ENCODE data around the gene IRF5. TPM values are rescaled to one million over a fixed set of nuclear protein-coding genes. Genes with fewer than 3 reads are reported as not detected.
A peak's percentile ranks its signal among the peaks of the same experiment; 100 is the strongest.

Gene IRF5
- total and polyA plus RNA-seq, 10 of the 15 experiments (the other 5 are each of a cell fraction or from before 2014, with no cell fraction given): 5.4 to 90.3 (median 61.7) TPM

DNA sequence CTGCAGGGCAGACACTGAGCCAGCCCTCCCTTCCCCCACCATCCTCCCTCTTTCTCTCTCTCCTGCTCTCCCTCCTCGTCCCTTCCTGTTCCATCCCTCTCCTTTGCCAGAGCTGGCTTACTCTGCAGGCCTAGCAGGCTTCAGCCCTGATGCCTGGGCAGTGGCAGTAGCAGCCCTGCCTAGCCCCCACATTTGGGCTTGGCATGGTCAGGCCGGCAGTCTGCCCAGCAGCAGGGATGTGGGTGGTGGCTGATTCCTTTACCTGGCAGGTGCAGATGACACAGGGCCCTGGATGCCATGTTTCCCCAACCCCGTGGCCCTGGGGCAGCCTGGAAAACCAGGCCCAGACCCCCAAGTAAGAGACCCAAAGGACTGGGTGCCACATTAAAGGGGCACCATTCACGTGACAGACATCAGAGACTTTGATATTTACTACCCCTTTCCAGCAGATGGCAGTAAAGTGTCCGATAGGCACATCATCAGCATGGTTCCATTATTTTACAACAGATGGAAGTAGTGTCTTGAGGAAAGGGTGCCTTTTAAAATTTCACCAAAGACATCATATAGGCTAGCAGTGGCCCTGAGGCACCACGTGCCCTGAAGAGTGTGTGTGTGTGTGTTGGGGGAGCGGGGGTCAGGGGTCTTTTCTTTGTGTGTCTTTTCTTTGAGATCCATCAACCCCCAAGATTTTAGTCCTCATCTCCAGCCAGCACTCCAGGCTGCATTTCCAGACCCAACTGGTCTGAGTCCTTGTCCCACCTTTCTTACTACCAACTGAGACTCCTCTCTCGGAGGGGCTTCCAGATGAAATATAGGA is 33.1 kb upstream of the IRF5 start:
- 17% methylated on average over 7 of the region's 8 CpGs for WGBS (ENCODE audit: insufficient coverage, insufficient replicate concordance, low lambda C conversion rate, missing lambda C conversion rate)
- FAIRE-seq (peak; percentile 41), DNase-seq (ENCODE audit: low read depth, low spot score) (peak; percentile 35), ATAC-seq (peak; percentile 94)
- ChIA-PET CTCF (interaction anchor here (0.7 to 6.2 kb wide), 14 partner anchors 10 to 307 kb away, joined by 3 to 44 read pairs (median 6); partner anchors contain the start of gene TNPO3), POLR2A (interaction anchor here (0.7 kb wide), 1 partner anchor 185 kb away, joined by 3 read pairs; no protein-coding TSS in a partner anchor), RAD21 (ENCODE audit: unreplicated experiment) (interaction anchor here (1.0 to 2.1 kb wide), 3 partner anchors 47 to 187 kb away, joined by 3 to 11 read pairs (median 3); no protein-coding TSS in a partner anchor), SMC1A (ENCODE audit: uncharacterized antibody, unreplicated experiment) (interaction anchor here (0.8 to 2.1 kb wide), 3 partner anchors 62 to 186 kb away, joined by 3 to 20 read pairs (median 4); partner anchors contain the start of gene TNPO3)
- no peak overlapping the region for H3K27ac ChIP-seq (ENCODE audit: control insufficient read depth, insufficient read depth)
- H3K27me3 ChIP-seq (replicated peaks in 1 of 2; ENCODE audit: control insufficient read depth in 2 of 2, insufficient read depth in 2 of 2, low read length in 1 of 2): no peaks in the 10 kb centered on the region
- H4K20me1 ChIP-seq (ENCODE audit: control insufficient read depth, insufficient read depth): no peaks in the 10 kb centered on the region
- BruUV-seq (replicated peaks): no TSS peak
- in situ Hi-C loops (cut with MboI) (loop anchor here (5.0 kb wide), 2 partner anchors 188 to 308 kb away; no protein-coding TSS in a partner anchor), intact Hi-C loops (cut with micrococcal nuclease; ENCODE audit: unreplicated experiment) (loop anchor here (1.0 to 2.0 kb wide), 3 partner anchors 36 to 306 kb away; no protein-coding TSS in a partner anchor)
- H3K4me1 ChIP-seq (ENCODE audit: control insufficient read depth, insufficient read depth, low read length): peaks cover 7% of the 10 kb centered on the region
- no peaks in the 10 kb centered on the region for H3K79me2 ChIP-seq (ENCODE audit: control insufficient read depth, insufficient read depth, low read length)
- peak overlapping the region; percentile 24; the same call in 1 of the 2 replicates for H2AFZ ChIP-seq (ENCODE audit: control insufficient read depth, low read depth, low read length)
- H3K36me3 ChIP-seq (ENCODE audit: control insufficient read depth in 2 of 2, insufficient read depth in 2 of 2, low read length in 1 of 2): no peaks in the 10 kb centered on the region
- no peak overlapping the region for H3K4me2 ChIP-seq (ENCODE audit: control insufficient read depth, insufficient read depth)
- H3K9ac ChIP-seq (ENCODE audit: control insufficient read depth, insufficient read depth, low read length): no peak overlapping the region
- H3K4me3 ChIP-seq: no peak overlapping the region
- no peaks in the 10 kb centered on the region for H3K9me3 ChIP-seq (replicated peaks; ENCODE audit: control insufficient read depth, insufficient read depth, low read length)
- no peak for TF ChIP-seq SRF (IDR thresholded peaks at IDR 0.05; ENCODE audit: low read depth in 2 of 2, low read length in 2 of 2)
- TF ChIP-seq NBN (IDR thresholded peaks at IDR 0.05): 0 out of 2 replicates have a peak, but pooled peaks have one; percentile 21
- no peak for TF ChIP-seq LARP7 (IDR thresholded peaks at IDR 0.05)
- no peak for TF ChIP-seq ETV6 (conservative IDR thresholded peaks at IDR 0.05 in 1 of 2, IDR thresholded peaks at IDR 0.05 in 1 of 2; ENCODE audit: borderline replicate concordance in 1 of 2, low read depth in 1 of 2)
- TF ChIP-seq, protein P1, sequence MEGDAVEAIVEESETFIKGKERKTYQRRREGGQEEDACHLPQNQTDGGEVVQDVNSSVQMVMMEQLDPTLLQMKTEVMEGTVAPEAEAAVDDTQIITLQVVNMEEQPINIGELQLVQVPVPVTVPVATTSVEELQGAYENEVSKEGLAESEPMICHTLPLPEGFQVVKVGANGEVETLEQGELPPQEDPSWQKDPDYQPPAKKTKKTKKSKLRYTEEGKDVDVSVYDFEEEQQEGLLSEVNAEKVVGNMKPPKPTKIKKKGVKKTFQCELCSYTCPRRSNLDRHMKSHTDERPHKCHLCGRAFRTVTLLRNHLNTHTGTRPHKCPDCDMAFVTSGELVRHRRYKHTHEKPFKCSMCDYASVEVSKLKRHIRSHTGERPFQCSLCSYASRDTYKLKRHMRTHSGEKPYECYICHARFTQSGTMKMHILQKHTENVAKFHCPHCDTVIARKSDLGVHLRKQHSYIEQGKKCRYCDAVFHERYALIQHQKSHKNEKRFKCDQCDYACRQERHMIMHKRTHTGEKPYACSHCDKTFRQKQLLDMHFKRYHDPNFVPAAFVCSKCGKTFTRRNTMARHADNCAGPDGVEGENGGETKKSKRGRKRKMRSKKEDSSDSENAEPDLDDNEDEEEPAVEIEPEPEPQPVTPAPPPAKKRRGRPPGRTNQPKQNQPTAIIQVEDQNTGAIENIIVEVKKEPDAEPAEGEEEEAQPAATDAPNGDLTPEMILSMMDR (IDR thresholded peaks at IDR 0.05 in 2 of 3, conservative IDR thresholded peaks at IDR 0.05 in 1 of 3; ENCODE audit: control insufficient read depth in 2 of 3, extremely low read depth in 1 of 3, insufficient read depth in 1 of 3, low read depth in 3 of 3, low read length in 3 of 3): peak; percentile 59 to 78 (median 71)
- no peak for TF ChIP-seq CEBPZ (IDR thresholded peaks at IDR 0.05; ENCODE audit: low read depth, low read length)
- no peak for TF ChIP-seq IRF3 (IDR thresholded peaks at IDR 0.05)
- TF ChIP-seq CBX3 (IDR thresholded peaks at IDR 0.05; ENCODE audit: borderline replicate concordance, low read depth): no peak
- TF ChIP-seq, protein P2, sequence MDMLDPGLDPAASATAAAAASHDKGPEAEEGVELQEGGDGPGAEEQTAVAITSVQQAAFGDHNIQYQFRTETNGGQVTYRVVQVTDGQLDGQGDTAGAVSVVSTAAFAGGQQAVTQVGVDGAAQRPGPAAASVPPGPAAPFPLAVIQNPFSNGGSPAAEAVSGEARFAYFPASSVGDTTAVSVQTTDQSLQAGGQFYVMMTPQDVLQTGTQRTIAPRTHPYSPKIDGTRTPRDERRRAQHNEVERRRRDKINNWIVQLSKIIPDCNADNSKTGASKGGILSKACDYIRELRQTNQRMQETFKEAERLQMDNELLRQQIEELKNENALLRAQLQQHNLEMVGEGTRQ (IDR thresholded peaks at IDR 0.05; ENCODE audit: borderline replicate concordance, low read depth, low read length): peak; percentile 4; the same call in 1 of the 2 replicates
- TF ChIP-seq SREBF1 (IDR thresholded peaks at IDR 0.05; ENCODE audit: low read length): no peak
- no peak for TF ChIP-seq NRF1 (conservative IDR thresholded peaks at IDR 0.05; ENCODE audit: low read depth, low read length)
